GM19395 (cell line): ENCODE data around the gene KRTAP5-9.
"Not testable (repeated sequence)": the region's sequence is repeated elsewhere in the genome, so short reads cannot be mapped to it uniquely, and the experiment has no call there.

Experiments used
- ATAC-seq: cut with Tn5 transposase; IDR thresholded peaks from one replicate; pipeline ENCODE4 v1.9.1; 2021; ENCODE audit warnings: mild to moderate bottlenecking, moderate library complexity; ENCODE audit not compliant: unreplicated experiment

KRTAP5-9 gene

DNA sequence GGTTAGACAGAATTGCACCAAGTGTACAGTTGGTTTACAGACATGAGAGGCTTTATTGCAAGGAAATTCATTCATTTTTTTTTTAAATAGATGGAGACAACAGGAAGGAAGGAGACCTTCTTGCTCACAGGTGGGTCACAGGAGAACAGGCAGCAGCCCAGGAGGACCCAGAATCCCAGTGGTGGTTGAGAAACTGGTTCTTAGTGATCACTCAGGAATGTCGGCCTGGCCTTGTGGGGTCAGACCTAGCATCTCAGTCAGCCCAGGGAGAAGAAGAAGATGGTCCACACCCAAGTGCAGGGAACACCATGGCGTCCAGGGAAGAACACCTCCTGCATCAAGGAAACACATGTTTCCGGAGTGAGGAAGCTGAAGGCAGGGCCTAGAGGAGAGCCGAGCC, 33.6 kb downstream of the KRTAP5-9 start:
- no peak for ATAC-seq

DNA sequence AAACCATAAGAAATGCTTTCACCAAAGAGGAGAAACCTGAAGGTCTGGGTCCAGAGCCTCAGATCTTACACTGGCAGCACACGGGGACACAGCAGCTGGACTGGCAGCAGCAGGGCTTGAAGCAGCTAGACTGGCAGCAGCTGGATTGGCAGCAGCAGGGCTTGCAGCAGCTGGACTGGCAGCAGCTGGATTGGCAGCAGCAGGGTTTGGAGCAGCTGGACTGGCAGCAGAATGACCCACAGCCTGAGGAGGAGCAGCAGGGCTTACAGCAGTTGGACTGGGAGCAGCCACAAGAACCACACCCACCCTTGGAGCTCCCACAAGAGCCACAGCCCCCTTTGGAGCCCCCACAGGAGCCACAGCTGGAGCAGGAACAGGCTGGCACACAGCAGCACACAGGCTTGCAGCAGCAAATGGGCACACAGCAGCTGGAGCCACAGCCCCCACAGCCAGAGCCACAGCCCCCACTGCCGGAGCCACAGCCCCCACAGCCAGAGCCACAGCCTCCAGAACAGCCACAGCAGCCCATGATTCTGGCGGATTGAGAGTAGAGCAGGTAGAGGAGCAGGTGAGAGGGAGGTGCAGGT, 34.2 kb downstream of the KRTAP5-9 start, which contains the start of gene KRTAP5-11:
Gene KRTAP5-11 (minus strand): TSS at position 567 of the 587 bp plus-strand sequence. CDS start 38 bp downstream, at position 529.
- ATAC-seq, result no peak

DNA sequence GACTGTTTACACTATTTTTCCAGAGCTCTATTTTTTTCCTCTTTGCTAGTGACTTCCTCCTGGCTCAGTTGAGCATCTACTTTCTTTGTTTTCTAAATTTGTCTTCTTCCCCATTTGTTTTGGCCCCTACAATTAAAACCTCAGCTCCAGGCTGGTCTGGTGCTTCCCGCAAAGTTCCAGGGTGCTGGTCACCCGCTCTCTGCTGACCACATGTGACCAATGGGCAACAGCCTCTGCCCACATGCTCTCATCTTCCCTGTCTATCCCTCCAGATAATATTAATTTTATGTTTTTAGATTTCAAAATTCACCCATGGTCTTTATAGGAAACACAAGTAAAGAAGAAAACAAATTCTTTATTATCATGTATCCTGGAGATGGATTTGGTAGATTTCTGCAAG, 34.7 kb downstream of the KRTAP5-9 start:
- not testable (repeated sequence) for ATAC-seq

DNA sequence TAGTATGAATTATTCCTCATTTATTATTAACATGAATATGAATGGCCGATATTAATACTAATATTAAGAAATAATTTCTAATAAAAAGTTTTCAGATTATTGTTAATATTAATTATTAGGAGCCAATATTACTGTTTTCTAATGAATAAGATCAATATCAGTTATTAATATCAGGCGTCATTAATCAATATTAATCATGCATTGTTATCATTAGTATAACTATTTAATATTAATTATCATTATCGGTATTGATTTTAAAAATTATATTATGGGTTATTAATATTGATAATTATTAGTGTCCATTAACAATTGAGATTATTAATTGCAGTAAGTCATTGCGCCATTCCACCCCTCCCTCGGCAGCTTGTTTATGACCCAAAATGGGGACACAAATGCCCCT, 37.5 kb downstream of the KRTAP5-9 start:
- not testable (repeated sequence) for ATAC-seq

DNA sequence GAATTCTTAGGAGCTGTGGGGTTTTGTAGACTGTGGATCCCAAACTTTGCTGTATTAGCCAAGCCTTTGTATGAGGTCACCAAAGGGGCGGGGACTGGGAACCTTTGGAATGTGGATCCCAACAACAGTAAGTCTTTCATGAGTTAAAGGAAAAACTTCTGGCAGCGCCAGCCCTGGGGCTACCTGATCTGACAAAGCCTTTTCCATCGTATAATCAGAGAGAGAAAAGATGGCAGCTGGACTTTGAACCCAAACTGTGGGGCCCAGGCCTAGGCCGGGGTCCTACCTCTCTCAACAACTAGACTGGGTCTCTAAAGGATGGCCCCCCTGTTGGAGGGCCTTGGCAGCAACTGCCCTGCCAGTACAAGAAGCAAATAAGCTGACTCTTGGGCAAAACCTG, 40.1 kb downstream of the KRTAP5-9 start:
- not testable (repeated sequence) for ATAC-seq

DNA sequence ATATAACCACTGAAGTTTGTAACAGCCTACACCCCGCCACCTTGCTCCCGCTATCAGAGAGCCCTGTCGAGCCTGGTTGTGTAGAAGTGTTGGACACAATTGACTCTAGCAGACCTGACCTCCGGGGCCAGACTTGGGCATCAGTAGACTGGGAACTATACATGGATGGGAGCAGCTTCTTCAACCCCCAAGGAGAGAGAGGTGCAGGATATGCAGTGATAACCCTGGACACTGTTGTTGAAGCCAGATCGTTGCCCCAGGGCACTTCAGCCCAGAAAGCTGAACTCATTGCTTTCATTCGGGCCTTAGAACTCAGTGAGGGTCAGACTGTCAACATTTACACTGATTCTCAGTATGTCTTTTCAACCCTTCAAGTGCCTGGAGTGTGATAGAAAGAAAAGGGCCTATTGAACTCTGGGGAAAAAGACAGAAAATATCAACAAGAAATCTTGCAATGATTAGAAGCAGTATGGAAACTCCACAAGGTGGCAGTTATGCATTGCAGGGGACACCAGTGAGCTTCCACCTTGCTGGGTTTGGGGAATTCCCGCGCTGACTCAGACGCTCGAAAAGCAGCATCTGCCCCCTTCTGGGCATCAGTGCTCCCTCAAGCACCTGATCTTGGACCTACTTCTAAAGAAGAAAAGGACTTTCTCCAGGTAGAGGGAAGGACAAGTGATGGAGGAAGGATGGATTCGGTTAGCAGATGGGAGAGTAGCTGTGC, 40.8 kb downstream of the KRTAP5-9 start:
- not testable (repeated sequence) for ATAC-seq

DNA sequence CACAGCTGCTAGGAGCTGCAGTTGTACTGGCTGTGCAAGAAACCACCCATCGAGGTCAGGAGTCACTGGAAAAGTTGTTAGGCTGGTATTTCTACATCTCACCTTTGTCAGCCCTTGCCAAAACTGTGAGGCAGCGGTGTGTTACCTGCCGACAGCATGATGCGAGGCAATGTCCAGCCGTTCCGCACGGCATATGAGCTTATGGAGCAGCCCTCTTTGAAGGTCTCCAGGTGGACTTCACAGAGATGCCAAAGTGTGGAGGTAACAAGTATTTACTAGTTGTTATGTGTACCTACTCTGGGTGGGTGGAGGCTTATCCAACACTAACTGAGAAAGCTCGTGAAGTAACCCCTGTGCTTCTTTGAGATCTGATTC, 41.3 kb downstream of the KRTAP5-9 start:
- ATAC-seq, result not testable (repeated sequence)
